SJSA1 (cell line): ENCODE measurements around the gene MYO1D. TPM values are rescaled to one million over a fixed set of nuclear protein-coding genes. Genes with fewer than 3 reads are reported as not detected.

Experiments used
- DNase-seq, 2 experiments: peaks; one replicate each; pipeline ENCODE4 v3.0.0-alpha.2; 2015 to 2020; ENCODE audit warnings: low spot score in 2 of 2, low read depth in 1 of 2
- H3K27ac ChIP-seq: fragments of 250-450 bp; sonication (Bioruptor Pico); 2 replicates; pipeline ENCODE4 v1.5.1; 2020; ENCODE audit warnings: mild to moderate bottlenecking, moderate library complexity
- H3K27me3 ChIP-seq: fragments of 250-450 bp; sonication (Bioruptor Pico); replicated peaks from 2 replicates; pipeline ENCODE4 v1.5.1; 2020; ENCODE audit warnings: mild to moderate bottlenecking, moderate library complexity
- H3K36me3 ChIP-seq: fragments of 250-450 bp; sonication (Bioruptor Pico); 2 replicates; pipeline ENCODE4 v1.5.1; 2020; ENCODE audit warnings: mild to moderate bottlenecking
- H3K4me1 ChIP-seq: fragments of 250-450 bp; sonication (Bioruptor Pico); replicated peaks from 2 replicates; pipeline ENCODE4 v1.6.1; 2021; ENCODE audit warnings: mild to moderate bottlenecking
- H3K4me3 ChIP-seq: fragments of 250-450 bp; sonication (Bioruptor Pico); 2 replicates; pipeline ENCODE4 v1.5.1; 2020; ENCODE audit warnings: mild to moderate bottlenecking
- H3K9me3 ChIP-seq: fragments of 250-450 bp; sonication (Bioruptor Pico); replicated peaks from 2 replicates; pipeline ENCODE4 v1.5.1; 2020; ENCODE audit warnings: mild to moderate bottlenecking
- total RNA-seq: library from RNA; depleted of rRNA; stranded (reverse); fragments of >200 nt; shearing (Covaris generic); gene quantifications from 2 replicates; pipeline ENCODE4 v1.2.3, GENCODE V29; 2014

The MYO1D gene
- total RNA-seq, 1 experiment from 2014 or later: 1.1 TPM

GRCh38 chr17:32696426-32696825 lies 180.5 kb downstream of the MYO1D start:
- Histone ChIP-seq H3K36me3 (no peaks in the 10 kb centered on the region), H3K4me1 (no peaks in the 10 kb centered on the region), H3K9me3 (no peaks in the 10 kb centered on the region), H3K27me3 (no peaks in the 10 kb centered on the region), H3K4me3 (no peak overlapping the region), H3K27ac (no peak overlapping the region)
- no peak for DNase-seq

GRCh38 chr17:32695864-32696263 lies 181.1 kb downstream of the MYO1D start:
- H3K36me3 ChIP-seq: no peaks in the 10 kb centered on the region
- H3K27ac ChIP-seq: no peak overlapping the region
- no peak overlapping the region for H3K4me3 ChIP-seq
- no peaks in the 10 kb centered on the region for H3K27me3 ChIP-seq
- no peaks in the 10 kb centered on the region for H3K4me1 ChIP-seq
- H3K9me3 ChIP-seq: no peaks in the 10 kb centered on the region
- no peak for DNase-seq

GRCh38 chr17:32693194-32693897 lies 183.6 kb downstream of the MYO1D start:
- Histone ChIP-seq H3K27me3 (no peaks in the 10 kb centered on the region), H3K36me3 (no peaks in the 10 kb centered on the region), H3K4me1 (no peaks in the 10 kb centered on the region), H3K9me3 (no peaks in the 10 kb centered on the region), H3K4me3 (no peak overlapping the region), H3K27ac (no peak overlapping the region)
- no peak for DNase-seq

GRCh38 chr17:32692179-32692578 lies 184.7 kb downstream of the MYO1D start:
- H3K36me3 ChIP-seq: no peaks in the 10 kb centered on the region
- H3K9me3 ChIP-seq: no peaks in the 10 kb centered on the region
- no peaks in the 10 kb centered on the region for H3K4me1 ChIP-seq

GRCh38 chr17:32689348-32689747 lies 187.6 kb downstream of the MYO1D start:
- H3K36me3 ChIP-seq: no peaks in the 10 kb centered on the region
- H3K27me3 ChIP-seq: no peaks in the 10 kb centered on the region
- no peak overlapping the region for H3K4me3 ChIP-seq
- DNase-seq: no peak
- no peak overlapping the region for H3K27ac ChIP-seq
- H3K9me3 ChIP-seq: no peaks in the 10 kb centered on the region
- no peaks in the 10 kb centered on the region for H3K4me1 ChIP-seq

More at GRCh38 chr17:32692179-32692578, 184.7 kb downstream of the MYO1D start:
- no peak for DNase-seq
- Histone ChIP-seq H3K4me3 (no peak overlapping the region), H3K27me3 (no peaks in the 10 kb centered on the region), H3K27ac (no peak overlapping the region)

GRCh38 chr17:32688221-32688620 lies 188.7 kb downstream of the MYO1D start:
- H3K27ac ChIP-seq: no peak overlapping the region
- H3K27me3 ChIP-seq: no peaks in the 10 kb centered on the region
- H3K36me3 ChIP-seq: no peaks in the 10 kb centered on the region
- no peak for DNase-seq
- no peaks in the 10 kb centered on the region for H3K9me3 ChIP-seq
- H3K4me1 ChIP-seq: no peaks in the 10 kb centered on the region
- H3K4me3 ChIP-seq: no peak overlapping the region

- H3K4me1 ChIP-seq: no peaks in the 10 kb centered on the region
- H3K27ac ChIP-seq: no peak overlapping the region
- no peaks in the 10 kb centered on the region for H3K27me3 ChIP-seq
- no peak overlapping the region for H3K4me3 ChIP-seq
- H3K9me3 ChIP-seq: no peaks in the 10 kb centered on the region
- H3K36me3 ChIP-seq: no peaks in the 10 kb centered on the region
- no peak for DNase-seq
Measured at GRCh38 chr17:32684087-32684958, 192.6 kb downstream of the MYO1D start.

GRCh38 chr17:32673964-32674363 lies 203.0 kb downstream of the MYO1D start:
- Histone ChIP-seq H3K4me1 (no peaks in the 10 kb centered on the region), H3K27ac (no peak overlapping the region), H3K9me3 (no peaks in the 10 kb centered on the region), H3K27me3 (peaks cover 1% of the 10 kb centered on the region; the same call in 1 of the 2 replicates), H3K36me3 (no peaks in the 10 kb centered on the region), H3K4me3 (no peak overlapping the region)
- no peak for DNase-seq

- Histone ChIP-seq H3K4me1 (no peaks in the 10 kb centered on the region), H3K4me3 (no peak overlapping the region), H3K27me3 (peaks cover 2% of the 10 kb centered on the region; the same call in 1 of the 2 replicates), H3K36me3 (no peaks in the 10 kb centered on the region), H3K27ac (no peak overlapping the region), H3K9me3 (no peaks in the 10 kb centered on the region)
- no peak for DNase-seq
Measured at GRCh38 chr17:32672711-32673110, 204.2 kb downstream of the MYO1D start.

GRCh38 chr17:32671896-32672295 lies 205.0 kb downstream of the MYO1D start:
- H3K36me3 ChIP-seq: no peaks in the 10 kb centered on the region
- H3K4me1 ChIP-seq: no peaks in the 10 kb centered on the region
- H3K27me3 ChIP-seq: peaks cover 2% of the 10 kb centered on the region; the same call in 1 of the 2 replicates
- no peak overlapping the region for H3K4me3 ChIP-seq
- no peaks in the 10 kb centered on the region for H3K9me3 ChIP-seq
- H3K27ac ChIP-seq: no peak overlapping the region
- DNase-seq: no peak

GRCh38 chr17:32664936-32665583 lies 211.9 kb downstream of the MYO1D start:
- H3K27me3 ChIP-seq: peaks cover 7% of the 10 kb centered on the region; the same call in 1 of the 2 replicates
- no peaks in the 10 kb centered on the region for H3K36me3 ChIP-seq
- no peaks in the 10 kb centered on the region for H3K4me1 ChIP-seq
- no peak overlapping the region for H3K4me3 ChIP-seq
- H3K27ac ChIP-seq: no peak overlapping the region
- DNase-seq: no peak
- no peaks in the 10 kb centered on the region for H3K9me3 ChIP-seq

GRCh38 chr17:32660496-32660985 lies 216.4 kb downstream of the MYO1D start:
- no peaks in the 10 kb centered on the region for H3K4me1 ChIP-seq
- H3K27me3 ChIP-seq: peaks cover 5% of the 10 kb centered on the region; the same call in 1 of the 2 replicates

GRCh38 chr17:32659419-32659842 lies 217.5 kb downstream of the MYO1D start:
- H3K36me3 ChIP-seq: no peaks in the 10 kb centered on the region
- H3K4me3 ChIP-seq: no peak overlapping the region
- DNase-seq: peak; percentile 21 to 47
- no peaks in the 10 kb centered on the region for H3K4me1 ChIP-seq
- H3K9me3 ChIP-seq: no peaks in the 10 kb centered on the region
- no peak overlapping the region for H3K27ac ChIP-seq
- H3K27me3 ChIP-seq: peaks cover 5% of the 10 kb centered on the region; the same call in 1 of the 2 replicates

More at GRCh38 chr17:32660496-32660985, 216.4 kb downstream of the MYO1D start:
- Histone ChIP-seq H3K9me3 (no peaks in the 10 kb centered on the region), H3K27ac (no peak overlapping the region), H3K4me3 (no peak overlapping the region), H3K36me3 (no peaks in the 10 kb centered on the region)
- no peak for DNase-seq
